Activated T-cell treated with anti-CD3 and anti-CD28 coated beads, Interleukin-2, amount 50 U/mL, for 4 hours (primary cell): Measurements from ENCODE around the gene KCNJ18. TPM values are rescaled to one million over a fixed set of nuclear protein-coding genes. Genes with fewer than 3 reads are reported as not detected.
"Not testable (repeated sequence)": the region's sequence is repeated elsewhere in the genome, so short reads cannot be mapped to it uniquely, and the experiment has no call there.

Source experiments
- ATAC-seq, 2 donors: fragments of 200-7000 bp; cut with Tn5 transposase; one replicate each; pipeline ENCODE4 v1.10.0; 2021
- DNase-seq: peaks from one replicate; pipeline ENCODE4 v3.0.0-alpha.2; 2020
- H3K27me3 Mint-ChIP-seq: one replicate; pipeline ENCODE4 v1.8.0; 2021; ENCODE audit warnings: low read depth, mixed read lengths
- H3K36me3 Mint-ChIP-seq: one replicate; pipeline ENCODE4 v1.8.0; 2022; ENCODE audit warnings: mixed read lengths; ENCODE audit not compliant: insufficient read depth
- H3K4me1 Mint-ChIP-seq: one replicate; pipeline ENCODE4 v1.8.0; 2021; ENCODE audit warnings: low read depth, mixed read lengths
- H3K4me3 Mint-ChIP-seq: one replicate; pipeline ENCODE4 v1.8.0; 2021; ENCODE audit warnings: mild to moderate bottlenecking, moderate library complexity, mixed read lengths
- H3K9me3 Mint-ChIP-seq: one replicate; pipeline ENCODE4 v1.8.0; 2021; ENCODE audit warnings: mixed read lengths
- total RNA-seq, 3 donors: library from RNA; stranded (reverse); gene quantifications; one replicate each; pipeline ENCODE4 v1.2.1, GENCODE V29; 2021

KCNJ18 gene
- total RNA-seq, 3 donors from 2014 or later = not detected

DNA sequence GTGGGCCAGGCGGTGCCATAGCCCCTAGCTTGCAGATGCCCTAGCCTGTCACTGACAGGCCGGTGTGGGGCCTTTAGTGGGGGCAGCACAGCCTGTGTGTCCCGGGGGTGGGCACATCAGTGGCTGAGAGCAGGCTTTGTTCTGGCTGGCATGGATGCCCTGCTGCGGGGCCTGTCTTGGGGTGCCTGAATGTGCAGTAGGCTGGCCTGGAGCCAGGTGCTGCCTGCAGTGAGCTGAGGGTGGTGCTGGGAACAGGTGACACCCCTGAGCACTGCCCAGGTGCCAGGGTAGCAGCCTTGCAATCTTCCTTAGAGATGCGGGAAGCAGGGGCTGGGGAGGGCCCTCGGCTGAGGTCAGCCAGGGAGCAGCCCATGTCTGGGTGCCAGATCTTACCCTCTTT is 8.8 kb downstream of the KCNJ18 start:
- ATAC-seq = not testable (repeated sequence)

DNA sequence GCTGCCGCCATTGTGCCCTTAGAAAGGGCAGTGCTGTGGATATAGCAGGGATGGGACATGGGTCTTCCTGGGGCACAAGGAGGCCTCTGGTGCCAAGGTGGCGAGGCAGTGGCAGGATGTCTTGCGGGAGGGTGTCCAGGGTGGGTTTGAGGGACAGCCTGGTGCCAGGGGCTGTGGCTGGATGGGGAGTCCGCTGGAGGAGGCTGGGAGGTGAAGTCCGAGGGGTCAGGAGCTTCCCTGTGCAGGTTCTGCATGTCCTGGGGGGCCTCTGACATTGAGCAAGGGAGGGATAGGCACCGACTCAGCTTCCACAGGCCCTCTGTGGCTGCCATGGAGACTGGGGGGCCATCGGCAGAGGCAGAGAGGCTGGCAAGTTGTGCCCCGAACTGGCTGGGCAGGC is 9.7 kb downstream of the KCNJ18 start:
- not testable (repeated sequence) for ATAC-seq, DNase-seq, H3K36me3 Mint-ChIP-seq, H3K9me3 Mint-ChIP-seq, H3K27me3 Mint-ChIP-seq, H3K4me1 Mint-ChIP-seq, H3K4me3 Mint-ChIP-seq

More for the DNA sequence above, 8.8 kb downstream of the KCNJ18 start:
- H3K36me3 Mint-ChIP-seq, H3K27me3 Mint-ChIP-seq, H3K4me1 Mint-ChIP-seq, DNase-seq, H3K9me3 Mint-ChIP-seq, H3K4me3 Mint-ChIP-seq: not testable (repeated sequence)

DNA sequence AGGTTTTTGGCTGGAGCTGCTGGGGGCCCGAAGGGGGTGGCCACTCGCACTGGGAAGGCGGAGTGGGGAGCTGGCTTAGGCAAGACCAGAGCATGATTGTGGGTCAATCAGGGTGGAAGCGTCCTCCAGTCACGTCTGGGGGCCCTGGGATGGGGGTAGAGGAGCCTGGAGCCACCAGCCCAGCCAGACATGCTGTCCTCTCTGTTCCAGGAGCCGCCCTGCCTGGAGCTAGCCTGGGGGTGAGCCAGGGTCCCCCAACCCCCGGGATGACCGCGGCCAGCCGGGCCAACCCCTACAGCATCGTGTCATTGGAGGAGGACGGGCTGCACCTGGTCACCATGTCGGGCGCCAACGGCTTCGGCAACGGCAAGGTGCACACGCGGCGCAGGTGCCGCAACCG is 10.2 kb downstream of the KCNJ18 start:
- ATAC-seq, DNase-seq, H3K4me1 Mint-ChIP-seq, H3K9me3 Mint-ChIP-seq, H3K4me3 Mint-ChIP-seq, H3K36me3 Mint-ChIP-seq, H3K27me3 Mint-ChIP-seq: not testable (repeated sequence)

DNA sequence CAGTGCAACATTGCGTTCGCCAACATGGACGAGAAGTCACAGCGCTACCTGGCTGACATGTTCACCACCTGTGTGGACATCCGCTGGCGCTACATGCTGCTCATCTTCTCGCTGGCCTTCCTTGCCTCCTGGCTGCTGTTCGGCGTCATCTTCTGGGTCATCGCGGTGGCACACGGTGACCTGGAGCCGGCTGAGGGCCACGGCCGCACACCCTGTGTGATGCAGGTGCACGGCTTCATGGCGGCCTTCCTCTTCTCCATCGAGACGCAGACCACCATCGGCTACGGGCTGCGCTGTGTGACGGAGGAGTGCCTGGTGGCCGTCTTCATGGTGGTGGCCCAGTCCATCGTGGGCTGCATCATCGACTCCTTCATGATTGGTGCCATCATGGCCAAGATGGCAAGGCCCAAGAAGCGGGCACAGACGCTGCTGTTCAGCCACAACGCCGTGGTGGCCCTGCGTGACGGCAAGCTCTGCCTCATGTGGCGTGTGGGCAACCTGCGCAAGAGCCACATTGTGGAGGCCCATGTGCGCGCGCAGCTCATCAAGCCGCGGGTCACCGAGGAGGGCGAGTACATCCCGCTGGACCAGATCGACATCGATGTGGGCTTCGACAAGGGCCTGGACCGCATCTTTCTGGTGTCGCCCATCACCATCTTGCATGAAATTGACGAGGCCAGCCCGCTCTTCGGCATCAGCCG is 10.8 kb downstream of the KCNJ18 start:
- not testable (repeated sequence) for H3K9me3 Mint-ChIP-seq, DNase-seq, H3K36me3 Mint-ChIP-seq, H3K27me3 Mint-ChIP-seq, H3K4me1 Mint-ChIP-seq, H3K4me3 Mint-ChIP-seq, ATAC-seq

DNA sequence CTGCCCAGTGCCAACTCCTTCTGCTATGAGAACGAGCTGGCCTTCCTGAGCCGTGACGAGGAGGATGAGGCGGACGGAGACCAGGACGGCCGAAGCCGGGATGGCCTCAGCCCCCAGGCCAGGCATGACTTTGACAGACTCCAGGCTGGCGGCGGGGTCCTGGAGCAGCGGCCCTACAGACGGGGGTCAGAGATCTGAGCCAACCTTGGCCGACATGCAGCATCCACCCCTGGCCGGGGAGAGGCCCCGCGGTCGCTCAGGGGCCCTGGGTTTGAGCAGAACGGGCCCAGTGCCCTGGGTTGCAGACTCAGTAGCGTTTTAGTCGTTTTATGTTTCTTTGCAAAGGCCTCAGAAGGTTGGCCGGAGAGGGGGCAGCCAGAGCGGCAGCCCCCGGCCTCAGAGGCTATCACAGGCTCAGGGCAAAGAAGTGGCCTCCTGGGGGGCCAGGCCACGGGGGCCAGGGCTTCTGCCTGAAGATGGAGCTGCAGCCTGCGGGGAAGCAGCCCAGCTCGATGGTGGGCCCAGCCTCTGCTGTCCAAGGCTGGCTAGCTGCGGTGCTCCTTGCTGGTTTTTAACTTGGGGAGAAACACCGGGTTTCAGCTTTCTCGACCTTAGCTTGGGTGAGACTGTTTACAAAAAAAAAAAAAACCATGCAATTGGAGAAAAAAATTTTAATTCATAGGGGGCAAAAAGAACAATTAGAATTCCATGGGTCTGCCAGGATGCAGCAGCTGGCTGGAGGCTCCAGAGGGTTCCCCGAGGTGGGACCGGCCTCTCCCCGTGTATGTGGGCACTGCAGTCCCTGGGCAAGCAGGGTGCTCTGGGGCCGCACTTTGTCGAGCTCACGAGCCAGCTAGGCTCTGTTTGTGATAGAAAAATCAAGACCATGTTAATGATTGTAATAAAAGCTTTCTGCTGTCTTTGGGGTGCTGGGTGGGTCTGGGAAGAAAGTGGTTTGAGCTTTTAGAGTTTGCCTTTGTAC is 11.9 kb downstream of the KCNJ18 start:
- not testable (repeated sequence) for H3K9me3 Mint-ChIP-seq, H3K4me3 Mint-ChIP-seq, H3K27me3 Mint-ChIP-seq, H3K4me1 Mint-ChIP-seq, H3K36me3 Mint-ChIP-seq, ATAC-seq, DNase-seq

DNA sequence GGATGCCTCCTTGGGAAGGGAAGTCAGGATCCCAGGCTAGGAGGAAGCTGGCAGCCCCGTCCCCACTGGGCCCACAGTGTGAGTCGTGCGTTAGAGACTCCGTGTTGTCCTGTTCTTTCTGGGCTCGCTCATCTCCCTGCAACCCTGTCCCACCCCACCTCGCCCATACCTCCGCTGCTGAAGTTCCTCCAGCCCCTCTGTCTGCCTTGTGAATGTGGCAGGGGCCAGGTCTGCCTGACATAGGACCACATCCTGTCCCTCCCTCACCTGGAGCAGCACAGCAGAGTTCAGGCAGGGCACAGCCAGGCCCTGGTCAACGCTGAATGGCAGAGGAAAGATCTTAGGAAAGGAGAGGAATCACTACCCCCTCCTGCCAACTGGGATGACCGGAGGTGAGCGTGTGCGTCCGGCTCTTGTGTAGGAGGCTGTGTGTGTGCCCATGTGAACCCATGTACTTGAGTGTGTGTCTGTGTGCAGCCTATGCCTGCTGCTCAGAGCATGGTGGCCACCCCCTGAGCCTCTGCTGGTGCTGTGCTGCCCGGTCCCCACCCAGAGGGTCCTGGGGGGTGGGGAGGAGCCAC is 12.8 kb downstream of the KCNJ18 start:
- no peaks in the 10 kb centered on the region for H3K27me3 Mint-ChIP-seq
- DNase-seq = no peak
- no peak for ATAC-seq
- H3K9me3 Mint-ChIP-seq = no peaks in the 10 kb centered on the region
- no peak overlapping the region for H3K4me3 Mint-ChIP-seq
- H3K36me3 Mint-ChIP-seq = no peaks in the 10 kb centered on the region
- H3K4me1 Mint-ChIP-seq = no peaks in the 10 kb centered on the region

DNA sequence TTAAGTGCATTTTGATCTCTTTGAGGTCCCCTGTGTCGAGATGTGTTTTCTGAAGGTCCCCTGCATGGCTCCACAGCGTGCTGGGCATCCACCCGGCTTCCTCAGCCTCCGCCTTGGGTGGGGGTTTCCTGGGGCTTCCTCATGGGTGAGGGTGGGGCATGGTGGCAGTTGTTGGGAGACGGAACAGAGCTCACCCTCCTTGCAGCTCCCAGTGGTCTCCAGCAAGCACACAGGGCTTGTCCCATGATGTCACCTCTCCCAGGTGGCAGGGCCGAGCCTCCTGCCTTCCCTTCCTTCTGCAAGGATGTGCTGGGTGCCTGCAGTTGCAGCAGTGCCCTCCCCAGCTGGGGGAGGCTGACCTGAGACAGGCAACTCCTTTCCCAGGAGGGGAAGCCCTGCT is 13.4 kb downstream of the KCNJ18 start:
- not testable (repeated sequence) for ATAC-seq, H3K9me3 Mint-ChIP-seq, DNase-seq, H3K36me3 Mint-ChIP-seq, H3K27me3 Mint-ChIP-seq, H3K4me3 Mint-ChIP-seq, H3K4me1 Mint-ChIP-seq

DNA sequence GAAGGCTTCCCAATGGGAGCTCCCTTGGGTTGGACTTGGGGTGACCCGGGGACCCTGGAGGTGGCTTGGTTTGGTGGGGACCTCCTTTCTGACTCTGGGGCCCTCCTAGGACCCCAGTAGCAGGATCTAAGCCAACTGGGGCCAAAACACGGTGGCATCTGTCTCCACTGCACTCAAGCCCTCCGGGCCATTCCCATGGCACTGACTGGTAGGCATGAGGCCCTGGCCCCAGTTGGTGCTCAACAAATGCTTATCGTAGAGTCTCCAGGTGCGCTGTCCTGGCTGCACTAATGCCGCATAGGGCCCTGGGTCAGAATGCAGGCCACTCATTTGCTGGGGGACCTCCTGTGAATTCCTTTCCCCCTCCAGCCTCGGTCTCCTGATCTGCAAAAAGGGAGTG is 14.2 kb downstream of the KCNJ18 start:
- DNase-seq, H3K9me3 Mint-ChIP-seq, H3K4me3 Mint-ChIP-seq, H3K36me3 Mint-ChIP-seq, ATAC-seq, H3K27me3 Mint-ChIP-seq, H3K4me1 Mint-ChIP-seq: not testable (repeated sequence)

DNA sequence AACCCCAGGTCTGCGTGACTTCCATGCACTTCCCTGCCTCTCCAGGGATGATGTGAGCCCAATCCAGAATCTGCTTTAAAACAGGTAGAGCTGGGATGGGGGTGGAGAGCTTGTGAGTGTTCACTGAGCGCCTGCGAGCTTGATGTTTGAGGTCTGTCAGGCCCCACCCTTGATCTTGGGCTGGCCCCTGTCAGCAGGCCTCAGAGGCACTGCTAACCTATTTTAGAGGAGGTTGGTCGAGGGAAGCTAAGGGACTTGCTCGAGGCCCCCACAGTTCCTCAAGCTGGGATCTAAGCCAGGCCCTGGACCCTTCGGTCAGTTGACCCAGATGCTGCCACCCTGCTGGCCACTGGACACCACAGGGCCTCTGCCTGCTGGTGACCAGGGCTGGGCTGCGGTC is 14.8 kb downstream of the KCNJ18 start:
- H3K9me3 Mint-ChIP-seq, H3K36me3 Mint-ChIP-seq, H3K4me3 Mint-ChIP-seq, H3K27me3 Mint-ChIP-seq, DNase-seq, ATAC-seq, H3K4me1 Mint-ChIP-seq: not testable (repeated sequence)

DNA sequence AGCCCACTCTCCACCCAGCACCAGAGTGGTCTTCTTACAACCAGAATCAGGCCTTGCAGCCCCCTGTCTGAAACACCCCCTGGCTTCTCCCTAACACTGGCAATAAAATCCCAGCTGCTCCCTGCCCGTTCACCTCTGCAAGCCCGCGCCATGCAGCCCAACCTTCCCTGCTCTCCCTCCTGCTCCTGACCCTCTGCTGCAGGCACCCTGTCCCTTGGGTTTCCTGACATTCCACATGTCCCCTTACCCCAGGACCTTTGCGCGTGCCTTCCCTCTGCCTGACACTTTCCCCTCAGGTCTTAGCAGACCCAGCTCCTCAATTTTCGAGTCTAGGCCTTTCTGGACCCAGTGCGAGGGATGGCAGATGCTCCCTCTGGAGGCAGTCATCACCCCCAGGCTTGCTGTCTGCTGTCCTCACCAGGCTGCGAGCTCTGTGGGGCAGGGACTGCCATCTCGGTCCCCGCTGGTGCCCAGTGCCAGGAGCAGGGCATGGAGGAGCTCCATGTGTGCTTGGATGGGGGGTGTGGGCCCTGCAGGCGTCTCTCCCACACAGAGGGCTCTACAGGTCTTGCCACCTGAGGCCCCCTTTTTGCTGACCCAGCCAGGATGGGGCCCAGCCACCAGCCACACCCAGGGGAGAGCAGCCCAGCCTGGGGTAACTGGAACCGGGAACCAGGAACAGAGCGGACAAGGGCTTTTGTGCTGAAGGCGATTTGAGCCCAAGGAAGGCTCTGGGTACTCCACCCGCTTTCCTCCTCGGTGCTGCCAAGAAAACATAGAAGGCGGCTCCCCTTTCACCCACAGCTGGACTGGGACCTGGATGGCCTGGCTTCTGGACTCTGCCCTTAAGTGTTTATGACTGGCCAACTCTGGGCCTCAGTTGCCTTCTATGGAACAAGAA is 15.6 kb downstream of the KCNJ18 start:
- DNase-seq, H3K4me3 Mint-ChIP-seq, H3K27me3 Mint-ChIP-seq, ATAC-seq, H3K36me3 Mint-ChIP-seq, H3K4me1 Mint-ChIP-seq, H3K9me3 Mint-ChIP-seq: not testable (repeated sequence)

DNA sequence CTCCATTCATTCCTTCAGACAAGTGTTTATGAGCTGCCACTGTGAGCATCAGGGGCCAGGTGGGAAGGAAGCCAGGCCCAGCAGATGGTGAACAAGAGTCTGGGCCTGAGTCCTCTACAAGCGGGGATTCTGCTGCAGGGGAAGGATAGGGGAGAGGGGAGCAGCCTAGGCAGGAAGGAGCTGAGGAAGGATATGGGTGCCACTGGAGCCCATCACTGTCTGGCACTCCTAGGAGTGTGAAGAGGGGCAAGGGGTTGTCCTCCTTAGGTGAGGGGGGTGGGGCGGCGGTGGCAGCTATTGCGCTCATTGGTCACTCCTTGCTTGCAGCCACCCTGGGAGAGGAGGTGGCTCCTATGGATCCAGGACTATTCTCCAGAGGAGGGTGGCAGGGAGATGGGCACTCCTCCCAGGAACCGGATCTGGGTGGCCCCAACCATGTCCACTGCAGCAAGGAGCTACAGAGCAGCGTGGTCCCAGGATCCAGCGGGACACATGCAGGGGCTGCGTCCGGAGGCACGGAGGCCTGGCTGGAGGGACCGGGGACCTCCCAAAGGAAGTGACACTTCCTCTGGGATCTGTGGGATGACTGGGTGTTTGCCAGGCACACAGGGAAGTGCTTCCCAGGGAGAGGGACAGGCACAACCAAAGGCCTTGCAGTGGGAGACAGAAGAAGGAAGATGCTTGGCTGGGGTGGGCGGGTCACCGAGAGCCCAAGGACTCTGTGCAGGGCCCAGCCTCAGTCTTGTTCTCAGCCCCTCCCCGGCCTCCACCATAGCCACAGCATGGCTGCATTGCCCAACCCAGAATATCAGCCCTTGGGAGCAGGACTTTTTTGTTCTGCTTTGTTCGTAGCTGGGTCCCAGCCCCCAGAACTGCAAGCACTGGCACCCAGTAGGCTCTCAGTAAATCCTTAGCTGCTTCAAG is 16.6 kb downstream of the KCNJ18 start:
- H3K4me3 Mint-ChIP-seq, H3K36me3 Mint-ChIP-seq, H3K4me1 Mint-ChIP-seq, DNase-seq, H3K9me3 Mint-ChIP-seq, ATAC-seq, H3K27me3 Mint-ChIP-seq: not testable (repeated sequence)

DNA sequence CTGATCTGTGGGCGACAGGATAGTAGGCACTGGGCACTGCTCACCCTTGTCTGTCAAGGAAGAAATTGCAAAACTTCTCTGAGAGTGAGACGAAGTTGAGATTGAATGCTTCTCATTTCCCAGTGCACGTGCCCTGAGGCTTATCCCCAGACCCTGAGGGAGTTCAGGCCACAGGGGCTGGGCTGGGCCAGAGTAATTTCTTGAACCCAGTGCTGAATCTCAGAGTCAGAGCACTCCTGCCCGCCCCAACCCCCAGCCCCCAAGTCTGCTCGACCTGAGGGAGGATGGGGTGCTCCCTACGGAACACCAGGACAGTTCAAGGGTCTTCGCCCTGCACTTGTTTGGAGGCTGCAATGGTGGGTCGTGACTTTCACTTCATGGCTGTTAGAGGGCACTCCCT is 17.7 kb downstream of the KCNJ18 start:
- DNase-seq, ATAC-seq, H3K9me3 Mint-ChIP-seq, H3K4me3 Mint-ChIP-seq, H3K4me1 Mint-ChIP-seq, H3K36me3 Mint-ChIP-seq, H3K27me3 Mint-ChIP-seq: not testable (repeated sequence)

DNA sequence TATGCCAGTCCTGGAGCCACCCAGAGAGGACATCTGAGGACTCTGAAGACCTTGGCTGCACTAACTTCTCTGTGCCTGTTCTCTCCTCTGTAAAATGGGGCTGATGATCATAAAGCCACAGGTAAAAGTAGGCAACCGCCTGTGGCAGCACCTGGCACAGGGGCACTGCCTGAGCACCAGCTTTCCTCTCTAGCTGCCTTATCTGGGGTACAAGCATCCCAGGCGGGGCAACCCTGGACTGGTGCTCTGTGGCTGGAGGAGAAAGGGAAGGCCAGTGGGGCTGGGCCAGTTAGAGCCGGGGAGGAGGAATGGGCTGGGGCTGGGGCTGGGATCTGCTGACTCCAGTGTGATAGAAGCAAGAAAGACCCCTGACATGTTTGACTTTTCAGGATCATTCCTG is 18.2 kb downstream of the KCNJ18 start:
- not testable (repeated sequence) for ATAC-seq, DNase-seq, H3K36me3 Mint-ChIP-seq, H3K4me1 Mint-ChIP-seq, H3K27me3 Mint-ChIP-seq, H3K9me3 Mint-ChIP-seq, H3K4me3 Mint-ChIP-seq
